ENCODE results near the gene CFAP53.

CFAP53 gene

DNA sequence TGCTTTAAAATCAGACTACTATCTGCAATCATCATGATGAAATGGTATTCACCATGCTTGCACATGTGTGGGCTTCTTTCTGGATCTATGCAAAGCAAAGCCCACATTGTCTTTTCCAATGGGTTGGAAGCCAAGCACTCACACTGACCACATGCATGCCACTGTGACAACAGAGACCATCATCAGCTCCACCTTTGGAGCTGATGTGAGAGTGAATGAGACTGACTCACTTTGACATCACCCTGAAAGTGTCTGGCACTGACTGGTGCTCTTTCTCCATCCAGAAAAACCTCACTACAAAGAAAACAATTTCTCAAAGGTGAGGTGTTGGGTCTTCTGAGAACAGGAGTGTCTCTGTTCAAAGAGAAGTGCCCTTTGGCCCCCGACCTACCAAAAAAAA is 76.1 kb downstream of the CFAP53 start:
- Histone ChIP-seq H4K20me1 (ENCODE audit: low read depth, low read length) (no peaks in the 10 kb centered on the region), H3K4me2 (ENCODE audit: low read depth, low read length, poor library complexity, severe bottlenecking) (no peak overlapping the region), H3K79me2 (ENCODE audit: insufficient read depth, low read length) (no peaks in the 10 kb centered on the region), H3K27me3 (ENCODE audit: low read length) (no peaks in the 10 kb centered on the region), H2AFZ (ENCODE audit: low read depth, low read length, severe bottlenecking) (no peak overlapping the region), H3F3A (ENCODE audit: insufficient read depth) (no peaks in the 10 kb centered on the region), H3K9me3 (ENCODE audit: insufficient read depth, low read length) (no peaks in the 10 kb centered on the region), H3K27ac (ENCODE audit: low read depth, low read length) (no peak overlapping the region), H3K4me3 (ENCODE audit: insufficient read depth, low read length, poor library complexity, severe bottlenecking) (no peak overlapping the region), H3K9me2 (replicated peaks; ENCODE audit: insufficient read depth, low read length) (no peaks in the 10 kb centered on the region), H3K36me3 (ENCODE audit: low read length) (no peaks in the 10 kb centered on the region), H3K9ac (ENCODE audit: low read length) (no peak overlapping the region)
- TF ChIP-seq CTCF (IDR thresholded peaks at IDR 0.05; ENCODE audit: insufficient read depth, low read length, poor library complexity, severe bottlenecking) (no peak), EZH2phosphoT487 (conservative IDR thresholded peaks at IDR 0.05; ENCODE audit: low read length) (no peak)

- Histone ChIP-seq H3K36me3 (ENCODE audit: low read length) (no peaks in the 10 kb centered on the region), H3K9me2 (replicated peaks; ENCODE audit: insufficient read depth, low read length) (no peaks in the 10 kb centered on the region), H3K4me2 (ENCODE audit: low read depth, low read length, poor library complexity, severe bottlenecking) (no peak overlapping the region), H2AFZ (ENCODE audit: low read depth, low read length, severe bottlenecking) (no peak overlapping the region), H3F3A (ENCODE audit: insufficient read depth) (no peaks in the 10 kb centered on the region), H3K9ac (ENCODE audit: low read length) (no peak overlapping the region), H3K9me3 (ENCODE audit: insufficient read depth, low read length) (no peaks in the 10 kb centered on the region), H3K4me3 (ENCODE audit: insufficient read depth, low read length, poor library complexity, severe bottlenecking) (no peak overlapping the region), H3K27me3 (ENCODE audit: low read length) (no peaks in the 10 kb centered on the region), H3K79me2 (ENCODE audit: insufficient read depth, low read length) (no peaks in the 10 kb centered on the region), H4K20me1 (ENCODE audit: low read depth, low read length) (no peaks in the 10 kb centered on the region), H3K27ac (ENCODE audit: low read depth, low read length) (no peak overlapping the region)
- no peak for TF ChIP-seq CTCF (IDR thresholded peaks at IDR 0.05; ENCODE audit: insufficient read depth, low read length, poor library complexity, severe bottlenecking)
- no peak for TF ChIP-seq EZH2phosphoT487 (conservative IDR thresholded peaks at IDR 0.05; ENCODE audit: low read length)
Observed at GRCh38 chr18:50189160-50189559, 77.1 kb downstream of the CFAP53 start.

DNA sequence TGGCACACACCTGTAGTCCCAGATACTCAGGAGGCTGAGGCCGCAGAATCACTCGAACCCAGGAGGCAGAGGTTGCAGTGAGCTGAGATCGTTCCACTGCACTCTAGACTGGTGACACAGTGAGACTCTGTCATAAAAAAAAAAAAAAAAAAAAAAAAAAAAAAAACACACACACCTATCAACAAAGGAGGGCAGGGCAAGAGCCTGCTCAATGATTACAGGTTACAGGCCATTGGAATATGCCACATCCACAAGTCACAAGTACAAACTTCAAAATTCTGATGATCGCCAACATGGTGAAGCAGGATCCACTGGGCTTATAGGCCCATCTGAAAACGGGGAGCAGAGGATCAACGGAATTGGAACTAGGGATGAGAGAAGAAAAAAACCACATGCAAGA is 77.6 kb downstream of the CFAP53 start:
- H3K9me2 ChIP-seq (replicated peaks; ENCODE audit: insufficient read depth, low read length) = no peaks in the 10 kb centered on the region
- H3K27me3 ChIP-seq (ENCODE audit: low read length) = no peaks in the 10 kb centered on the region
- H3K27ac ChIP-seq (ENCODE audit: low read depth, low read length) = no peak overlapping the region
- no peaks in the 10 kb centered on the region for H3K79me2 ChIP-seq (ENCODE audit: insufficient read depth, low read length)
- H3K9ac ChIP-seq (ENCODE audit: low read length) = no peak overlapping the region
- H3F3A ChIP-seq (ENCODE audit: insufficient read depth) = no peaks in the 10 kb centered on the region
- no peaks in the 10 kb centered on the region for H3K9me3 ChIP-seq (ENCODE audit: insufficient read depth, low read length)
- H3K4me2 ChIP-seq (ENCODE audit: low read depth, low read length, poor library complexity, severe bottlenecking) = no peak overlapping the region
- TF ChIP-seq EZH2phosphoT487 (conservative IDR thresholded peaks at IDR 0.05; ENCODE audit: low read length) (no peak), CTCF (IDR thresholded peaks at IDR 0.05; ENCODE audit: insufficient read depth, low read length, poor library complexity, severe bottlenecking) (no peak)
- no peaks in the 10 kb centered on the region for H4K20me1 ChIP-seq (ENCODE audit: low read depth, low read length)
- H3K36me3 ChIP-seq (ENCODE audit: low read length) = no peaks in the 10 kb centered on the region
- no peak overlapping the region for H3K4me3 ChIP-seq (ENCODE audit: insufficient read depth, low read length, poor library complexity, severe bottlenecking)
- no peak overlapping the region for H2AFZ ChIP-seq (ENCODE audit: low read depth, low read length, severe bottlenecking)

- H4K20me1 ChIP-seq (ENCODE audit: low read depth, low read length) = no peaks in the 10 kb centered on the region
- H3K4me2 ChIP-seq (ENCODE audit: low read depth, low read length, poor library complexity, severe bottlenecking) = no peak overlapping the region
- H3K9me2 ChIP-seq (replicated peaks; ENCODE audit: insufficient read depth, low read length) = no peaks in the 10 kb centered on the region
- H3F3A ChIP-seq (ENCODE audit: insufficient read depth) = no peaks in the 10 kb centered on the region
- H3K9me3 ChIP-seq (ENCODE audit: insufficient read depth, low read length) = no peaks in the 10 kb centered on the region
- no peak overlapping the region for H3K4me3 ChIP-seq (ENCODE audit: insufficient read depth, low read length, poor library complexity, severe bottlenecking)
- H3K27ac ChIP-seq (ENCODE audit: low read depth, low read length) = no peak overlapping the region
- H3K27me3 ChIP-seq (ENCODE audit: low read length) = no peaks in the 10 kb centered on the region
- no peak overlapping the region for H3K9ac ChIP-seq (ENCODE audit: low read length)
- H3K79me2 ChIP-seq (ENCODE audit: insufficient read depth, low read length) = no peaks in the 10 kb centered on the region
- no peak overlapping the region for H2AFZ ChIP-seq (ENCODE audit: low read depth, low read length, severe bottlenecking)
- no peaks in the 10 kb centered on the region for H3K36me3 ChIP-seq (ENCODE audit: low read length)
- TF ChIP-seq CTCF (IDR thresholded peaks at IDR 0.05; ENCODE audit: insufficient read depth, low read length, poor library complexity, severe bottlenecking) (no peak), EZH2phosphoT487 (conservative IDR thresholded peaks at IDR 0.05; ENCODE audit: low read length) (no peak)
Observed at GRCh38 chr18:50187659-50188058, 78.6 kb downstream of the CFAP53 start.

Measured in SU-DHL-6 (cell line).